H1 (cell line): ENCODE measurements around the gene PTGER3. TPM values are rescaled to one million over a fixed set of nuclear protein-coding genes. Genes with fewer than 3 reads are reported as not detected.

Experiments
- CTCF ChIA-PET: fragments of 300-600 bp; sonication (Branson Sonifier 250); formaldehyde crosslinking; loops from one replicate; lab custom pipeline; 2021; ENCODE audit not compliant: partially characterized antibody; lab: Charles Lee
- POLR2A ChIA-PET: fragments of 300-600 bp; sonication (Branson Sonifier 250); formaldehyde crosslinking; loops from one replicate; lab custom pipeline; 2021; ENCODE audit warnings: inconsistent platforms; ENCODE audit not compliant: partially characterized antibody; lab: Charles Lee
- DNase-seq, 2 experiments: peaks; one replicate each; pipeline versions ENCODE4 v3.0.0 to v3.0.0-alpha.2; 2010 to 2022; ENCODE audit warnings: low spot score in 2 of 2, low read depth in 1 of 2, mixed read lengths in 1 of 2
- FAIRE-seq: peaks from 2 replicates; lab custom pipeline; 2011; peaks lifted over from hg19 to GRCh38; lab: Jason Lieb, UNC
- H2AFZ ChIP-seq: 2 replicates; pipeline ENCODE4 v1.8.1; 2012; ENCODE audit warnings: low read length, inconsistent platforms
- H2AK5ac ChIP-seq: 2 replicates; pipeline ENCODE4 v1.6.1; 2013; ENCODE audit warnings: low read depth, low read length
- H2BK120ac ChIP-seq: replicated peaks from 2 replicates; pipeline ENCODE3; 2013; ENCODE audit warnings: low read depth, low read length, inconsistent platforms
- H2BK12ac ChIP-seq: 2 replicates; pipeline ENCODE4 v1.6.1; 2013; ENCODE audit warnings: low read depth, low read length
- H2BK15ac ChIP-seq: 2 replicates; pipeline ENCODE4 v1.6.1; 2013; ENCODE audit warnings: low read length
- H2BK20ac ChIP-seq: 2 replicates; pipeline ENCODE4 v1.6.1; 2013; ENCODE audit warnings: low read length
- H2BK5ac ChIP-seq: 2 replicates; pipeline ENCODE4 v1.6.1; 2013; ENCODE audit warnings: low read depth, low read length
- H3K14ac ChIP-seq: 2 replicates; pipeline ENCODE4 v1.6.1; 2013; ENCODE audit warnings: inconsistent platforms; ENCODE audit not compliant: insufficient read length
- H3K18ac ChIP-seq: 2 replicates; pipeline ENCODE4 v1.6.1; 2013; ENCODE audit warnings: low read length; ENCODE audit errors: extremely low read depth
- H3K23ac ChIP-seq: 2 replicates; pipeline ENCODE4 v1.6.1; 2013; ENCODE audit warnings: inconsistent platforms; ENCODE audit not compliant: insufficient read length
- H3K23me2 ChIP-seq: 2 replicates; pipeline ENCODE4 v1.6.1; 2013; ENCODE audit warnings: low read depth, low read length
- H3K27ac ChIP-seq: 2 replicates; pipeline ENCODE4 v1.6.1; 2011; ENCODE audit warnings: low read depth, low read length, inconsistent platforms
- H3K27me3 ChIP-seq, 4 experiments: replicated peaks in 1 of 4; 1 replicate in 1 of 4; 2 replicates in 3 of 4; pipeline versions ENCODE4 v1.6.1 to v1.8.1; 2011 to 2013; ENCODE audit warnings: low read length in 3 of 4, mild to moderate bottlenecking in 3 of 4, inconsistent platforms in 2 of 4, mixed read lengths in 2 of 4, moderate library complexity in 1 of 4; ENCODE audit not compliant: control insufficient read depth in 3 of 4, insufficient read depth in 3 of 4; ENCODE audit errors: extremely low read depth in 1 of 4
- H3K36me3 ChIP-seq, 4 experiments: 2 replicates each; pipeline versions ENCODE4 v1.6.1 to v1.8.1; 2011 to 2013; ENCODE audit warnings: mild to moderate bottlenecking in 4 of 4, low read length in 3 of 4, moderate library complexity in 2 of 4, control low read depth in 1 of 4, inconsistent platforms in 1 of 4; ENCODE audit not compliant: insufficient read depth in 4 of 4, control insufficient read depth in 2 of 4
- H3K4ac ChIP-seq: replicated peaks from 2 replicates; pipeline ENCODE3; 2013; ENCODE audit warnings: low read length, low read depth, mixed read lengths, inconsistent platforms; ENCODE audit not compliant: insufficient read length
- H3K4me1 ChIP-seq, 4 experiments: replicated peaks in 1 of 4; 1 replicate in 1 of 4; 2 replicates in 3 of 4; pipeline versions ENCODE4 v1.6.1 to v1.8.1; 2011 to 2013; ENCODE audit warnings: low read length in 3 of 4, inconsistent platforms in 2 of 4, mixed read lengths in 1 of 4; ENCODE audit not compliant: insufficient read depth in 4 of 4, control insufficient read depth in 3 of 4
- H3K4me2 ChIP-seq, 2 experiments: 2 replicates each; pipeline versions ENCODE4 v1.6.1 to v1.8.1; 2011 to 2013; ENCODE audit warnings: low read depth in 2 of 2, low read length in 2 of 2, control low read depth in 1 of 2, inconsistent platforms in 1 of 2, mild to moderate bottlenecking in 1 of 2; ENCODE audit not compliant: insufficient read depth in 1 of 2
- H3K4me3 ChIP-seq, 4 experiments: fragments of 200-600, 300-600 bp in 1 of 4; sonication (generic), shearing (Covaris generic), sonication (Bioruptor Twin) in 1 of 4; 2 replicates each; pipeline versions ENCODE4 v1.5.1 to v1.8.1; 2011 to 2016; ENCODE audit warnings: low read length in 4 of 4, low read depth in 3 of 4, control low read depth in 2 of 4, inconsistent platforms in 2 of 4, mild to moderate bottlenecking in 2 of 4, mixed read lengths in 1 of 4, moderate library complexity in 1 of 4; ENCODE audit not compliant: insufficient read depth in 2 of 4; ENCODE audit errors: extremely low read depth in 1 of 4
- H3K56ac ChIP-seq: replicated peaks from 2 replicates; pipeline ENCODE3; 2013; ENCODE audit warnings: low read depth, mild to moderate bottlenecking, mixed read lengths, low read length, inconsistent platforms; ENCODE audit not compliant: insufficient read length
- H3K79me1 ChIP-seq: 2 replicates; pipeline ENCODE4 v1.6.1; 2013; ENCODE audit warnings: low read depth, low read length, control low read depth
- H3K79me2 ChIP-seq, 2 experiments: 2 replicates each; pipeline versions ENCODE4 v1.6.1 to v1.8.1; 2012 to 2013; ENCODE audit warnings: low read length in 2 of 2, mild to moderate bottlenecking in 2 of 2, inconsistent platforms in 1 of 2; ENCODE audit not compliant: insufficient read depth in 2 of 2, control insufficient read depth in 1 of 2
- H3K9ac ChIP-seq, 4 experiments: replicated peaks in 1 of 4; 1 replicate in 1 of 4; 2 replicates in 3 of 4; pipeline versions ENCODE4 v1.6.1 to v1.8.1; 2011 to 2013; ENCODE audit warnings: low read depth in 3 of 4, low read length in 3 of 4, control low read depth in 2 of 4, mild to moderate bottlenecking in 2 of 4, moderate library complexity in 2 of 4, inconsistent platforms in 1 of 4; ENCODE audit errors: extremely low read depth in 1 of 4
- H3K9me3 ChIP-seq, 2 experiments: 2 replicates each; pipeline versions ENCODE4 v1.6.1 to v1.8.1; 2012 to 2013; ENCODE audit warnings: mild to moderate bottlenecking in 2 of 2, moderate library complexity in 2 of 2, control low read depth in 1 of 2, inconsistent platforms in 1 of 2, low read depth in 1 of 2, low read length in 1 of 2, mixed read lengths in 1 of 2; ENCODE audit not compliant: insufficient read depth in 2 of 2
- H4K20me1 ChIP-seq, 2 experiments: replicated peaks in 1 of 2; 2 replicates each; pipeline versions ENCODE3 to v1.8.1; 2011 to 2013; ENCODE audit warnings: inconsistent platforms in 2 of 2, low read length in 2 of 2, mild to moderate bottlenecking in 1 of 2; ENCODE audit not compliant: insufficient read depth in 2 of 2, control insufficient read depth in 1 of 2
- H4K5ac ChIP-seq: 2 replicates; pipeline ENCODE4 v1.6.1; 2013; ENCODE audit warnings: low read length, low read depth, mixed read lengths, inconsistent platforms; ENCODE audit not compliant: insufficient read length
- H4K8ac ChIP-seq: 2 replicates; pipeline ENCODE4 v1.8.0; 2013; ENCODE audit warnings: mild to moderate bottlenecking, moderate library complexity, low read length, inconsistent platforms; ENCODE audit not compliant: insufficient read depth; ENCODE audit errors: extremely low read depth
- H4K91ac ChIP-seq: replicated peaks from 2 replicates; pipeline ENCODE3; 2013; ENCODE audit warnings: low read length, mixed read lengths, inconsistent platforms; ENCODE audit not compliant: insufficient read length
- ASH2L ChIP-seq: fragments of 200-600, 300-600 bp; sonication (generic); IDR thresholded peaks from one replicate; pipeline ENCODE4 v1.7.1; 2017; ENCODE audit warnings: low read length
- CBX5 ChIP-seq: fragments of 300-800, 300-1000 bp; sonication (generic); IDR thresholded peaks from 2 replicates; pipeline ENCODE4 v1.7.1; 2016; ENCODE audit warnings: antibody characterized with exemption, low read length, low read depth
- EZH2 ChIP-seq: fragments of 200-600 bp; sonication (generic); IDR thresholded peaks from 2 replicates; pipeline ENCODE4 v1.7.1; 2012; ENCODE audit warnings: low read depth, mild to moderate bottlenecking, moderate library complexity, low read length, inconsistent platforms; ENCODE audit not compliant: severe bottlenecking
- HDAC2 ChIP-seq, 2 experiments: fragments of 300-600 bp in 1 of 2; sonication (generic) in 1 of 2; IDR thresholded peaks; 2 replicates each; pipeline ENCODE4 v1.6.1; 2011 to 2012; ENCODE audit warnings: low read depth in 2 of 2, low read length in 2 of 2, mild to moderate bottlenecking in 2 of 2, moderate library complexity in 2 of 2, borderline replicate concordance in 1 of 2, inconsistent platforms in 1 of 2
- KDM1A ChIP-seq: fragments of 200-600, 300-600 bp; sonication (generic); IDR thresholded peaks from 2 replicates; pipeline ENCODE4 v1.7.1; 2016; ENCODE audit warnings: mild to moderate bottlenecking, low read length, borderline replicate concordance
- RNF2 ChIP-seq: fragments of 200-900, 300-1000 bp; sonication (generic); IDR thresholded peaks from 2 replicates; pipeline ENCODE4 v1.7.1; 2016; ENCODE audit warnings: borderline replicate concordance, low read depth, mild to moderate bottlenecking, antibody characterized with exemption, low read length; ENCODE audit not compliant: poor library complexity, severe bottlenecking; ENCODE audit errors: missing control alignments
- TEAD4 ChIP-seq: IDR thresholded peaks from 2 replicates; pipeline ENCODE4 v1.6.1; 2012; ENCODE audit warnings: low read depth, low read length, inconsistent platforms, mixed read lengths
- WGBS, 2 experiments: shearing (Covaris generic) in 1 of 2; methylation state at CpG; one replicate each; pipeline versions ENCODE4 v1.1.6 to v1.1.7; 2013 to 2015; ENCODE audit warnings: low lambda C conversion rate in 2 of 2, mixed read lengths in 2 of 2, inconsistent platforms in 1 of 2, low coverage in 1 of 2, missing lambda C conversion rate in 1 of 2; ENCODE audit not compliant: insufficient replicate concordance in 2 of 2, insufficient coverage in 1 of 2, insufficient read length in 1 of 2; ENCODE audit errors: extremely low coverage in 1 of 2, missing lambda C conversion rate in 1 of 2; 5-methylcytosine and 5-hydroxymethylcytosine counted together
- polyA plus RNA-seq, 7 experiments: library from polyadenylated mRNA; depleted of rRNA in 3 of 7; stranded (reverse) in 5 of 7; unstranded in 2 of 7; fragments of >200 nt in 5 of 7; fragments of 200-250 nt in 2 of 7; gene quantifications; 1 replicate in 5 of 7; 2 replicates in 1 of 7; 4 replicates in 1 of 7; pipeline versions ENCODE4 v1.2.1 to v1.2.3, GENCODE V29; 2011 to 2013; ENCODE audit warnings: missing spikeins in 2 of 7, mixed read lengths in 2 of 7
- total RNA-seq: library from RNA; stranded (reverse); fragmentation: NEBNext Ultra II Directional; extraction: Animal tissue kit (Norgen Biotek cat#: 25700); gene quantifications from 2 replicates; pipeline ENCODE4 v1.2.1, GENCODE V29; 2021
- TF ChIP-seq, protein P1 (sequence below): IDR thresholded peaks from 2 replicates; pipeline ENCODE4 v1.6.1; 2012; ENCODE audit warnings: inconsistent platforms
- TF ChIP-seq, protein P2 (sequence below): IDR thresholded peaks from 2 replicates; pipeline ENCODE4 v1.6.1; 2012; ENCODE audit warnings: inconsistent platforms

Gene PTGER3
- total and polyA plus RNA-seq, 2 of the 8 experiments (the other 6 are each of a cell fraction or from before 2014, with no cell fraction given) = 0.38 to 0.82 TPM

DNA sequence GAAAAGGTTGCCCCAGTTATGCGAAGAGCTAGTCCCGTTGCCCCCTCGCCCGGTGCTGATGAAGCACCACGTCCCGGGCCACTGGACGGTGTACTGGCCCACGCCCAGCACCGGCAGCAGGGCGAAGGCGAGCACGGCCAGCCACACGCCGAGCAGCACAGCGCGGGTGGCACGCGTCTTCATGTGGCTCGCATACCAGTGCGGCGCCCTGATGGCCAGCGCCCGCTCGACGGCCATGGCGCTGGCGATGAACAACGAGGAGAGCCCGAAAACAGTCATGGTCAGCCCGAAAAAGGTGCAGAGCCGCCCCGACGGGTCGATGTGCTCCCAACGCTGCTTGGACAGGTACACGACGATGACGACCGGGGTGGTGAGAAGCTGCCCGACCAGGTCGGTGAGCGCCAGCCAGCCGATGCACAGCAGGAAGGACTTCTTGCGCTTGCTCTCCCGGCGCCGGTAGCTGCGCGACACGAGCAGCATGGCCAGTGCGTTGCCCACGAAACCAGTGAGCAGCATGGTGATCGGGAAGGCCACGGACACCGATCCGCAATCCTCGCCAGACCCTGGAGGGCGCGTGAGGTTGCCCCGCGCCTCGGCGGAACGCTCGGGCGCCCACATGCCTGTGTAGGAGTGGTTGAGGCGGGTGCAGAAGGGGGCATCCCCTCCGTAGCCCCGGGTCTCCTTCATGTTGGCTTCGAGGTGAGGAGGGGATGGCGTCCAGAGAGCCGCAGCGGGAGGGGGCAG is 553 bp downstream of the PTGER3 start:
- peak overlapping the region; percentile 6; the same call in 1 of the 2 replicates for H2BK20ac ChIP-seq
- no peak overlapping the region for H3K4ac ChIP-seq
- peak overlapping the region; percentile 95 for H4K91ac ChIP-seq
- POLR2A ChIA-PET = interaction anchor here (1.3 kb wide), 1 partner anchor 11 kb away, joined by 4 read pairs; no protein-coding TSS in a partner anchor
- H2BK15ac ChIP-seq = peak overlapping the region; percentile 54; the same call in 1 of the 2 replicates
- no peak overlapping the region for H3K56ac ChIP-seq
- no peaks in the 10 kb centered on the region for H3K79me1 ChIP-seq
- H3K4me2 ChIP-seq = peak overlapping the region; percentile 84 to 100
- no peak overlapping the region for H3K14ac ChIP-seq
- no peak overlapping the region for H2AK5ac ChIP-seq
- DNase-seq = peak in 1 of 2 experiments; percentile 76
- CTCF ChIA-PET = interaction anchor here (0.6 to 2.0 kb wide), 6 partner anchors 58 to 520 kb away, joined by 3 to 5 read pairs (median 4); no protein-coding TSS in a partner anchor
- no peaks in the 10 kb centered on the region for H4K20me1 ChIP-seq
- H3K23ac ChIP-seq = no peak overlapping the region
- no peaks in the 10 kb centered on the region for H3K9me3 ChIP-seq
- H3K36me3 ChIP-seq = no peaks in the 10 kb centered on the region
- no peak for FAIRE-seq
- H3K4me1 ChIP-seq = peaks cover 0 to 7% (median 3%) of the 10 kb centered on the region in 4 experiments; a peak in 4 of 7 replicates
- no peak overlapping the region for H2BK120ac ChIP-seq
- peak overlapping the region in 1 of 4 experiments; percentile 47; a peak in 2 of 7 replicates for H3K9ac ChIP-seq
- H3K4me3 ChIP-seq = peak overlapping the region; percentile 38 to 69 (median 63)
- peak overlapping the region; percentile 92 for H4K8ac ChIP-seq
- H2BK5ac ChIP-seq = peak overlapping the region; percentile 31; the same call in 1 of the 2 replicates
- H3K27me3 ChIP-seq = peaks cover 17 to 28% (median 21%) of the 10 kb centered on the region in 4 experiments
- peaks cover 10% of the 10 kb centered on the region; the same call in 1 of the 2 replicates for H3K23me2 ChIP-seq
- H3K27ac ChIP-seq = no peak overlapping the region
- H3K79me2 ChIP-seq = no peaks in the 10 kb centered on the region
- H2AFZ ChIP-seq = peak overlapping the region; percentile 100
- no peak overlapping the region for H4K5ac ChIP-seq
- peak overlapping the region; percentile 78 for H3K18ac ChIP-seq
- 31% methylated on average over 72 of the region's 73 CpGs; no CpG with 5 or more reads in 1 of the 2 experiments for WGBS, 2 experiments
- H2BK12ac ChIP-seq = peak overlapping the region; percentile 99
- 0 out of 4 replicates have a peak, but pooled peaks of 1 of the 2 experiments have one; percentile 28 for TF ChIP-seq HDAC2 (IDR thresholded peaks at IDR 0.05; ENCODE audit: borderline replicate concordance in 1 of 2, low read depth in 2 of 2, low read length in 2 of 2)
- TF ChIP-seq, protein P1, sequence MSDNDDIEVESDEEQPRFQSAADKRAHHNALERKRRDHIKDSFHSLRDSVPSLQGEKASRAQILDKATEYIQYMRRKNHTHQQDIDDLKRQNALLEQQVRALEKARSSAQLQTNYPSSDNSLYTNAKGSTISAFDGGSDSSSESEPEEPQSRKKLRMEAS = peak; percentile 87
- TF ChIP-seq, protein P2, sequence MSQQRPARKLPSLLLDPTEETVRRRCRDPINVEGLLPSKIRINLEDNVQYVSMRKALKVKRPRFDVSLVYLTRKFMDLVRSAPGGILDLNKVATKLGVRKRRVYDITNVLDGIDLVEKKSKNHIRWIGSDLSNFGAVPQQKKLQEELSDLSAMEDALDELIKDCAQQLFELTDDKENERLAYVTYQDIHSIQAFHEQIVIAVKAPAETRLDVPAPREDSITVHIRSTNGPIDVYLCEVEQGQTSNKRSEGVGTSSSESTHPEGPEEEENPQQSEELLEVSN = peak; percentile 86
- peak; percentile 54 for TF ChIP-seq RNF2
- TF ChIP-seq KDM1A = peak; percentile 9; the same call in 1 of the 2 replicates
- peak; percentile 83 for TF ChIP-seq ASH2L
- peak; percentile 26; the same call in 1 of the 2 replicates for TF ChIP-seq TEAD4
- TF ChIP-seq EZH2 = peak; percentile 79
- no peak for TF ChIP-seq CBX5
